Testis (tissue), 3 donors: ENCODE data around the gene SAYSD1. TPM values are rescaled to one million over a fixed set of nuclear protein-coding genes. Genes with fewer than 3 reads are reported as not detected.

Experiments
- DNase-seq: peaks from one replicate; pipeline ENCODE4 v3.0.0-alpha.2; 2019
- H3K27ac ChIP-seq, 2 donors: fragments of 200-600 bp; sonication (generic); one replicate each; pipeline ENCODE4 v1.5.1; 2019
- H3K27me3 ChIP-seq: fragments of 200-600 bp; sonication (generic); one replicate; pipeline ENCODE4 v1.5.1; 2019
- H3K36me3 ChIP-seq: fragments of 200-600 bp; sonication (generic); one replicate; pipeline ENCODE4 v1.5.1; 2017; ENCODE audit warnings: low read depth; ENCODE audit errors: missing control alignments
- H3K4me1 ChIP-seq: fragments of 200-600 bp; sonication (generic); one replicate; pipeline ENCODE4 v1.5.1; 2019
- H3K4me3 ChIP-seq, 2 donors: fragments of 200-600 bp; sonication (generic); one replicate each; pipeline ENCODE4 v1.5.1; 2017 to 2019
- H3K9me3 ChIP-seq: fragments of 200-600 bp; sonication (generic); one replicate; pipeline ENCODE4 v1.5.1; 2017
- CTCF ChIP-seq, 3 experiments: fragments of 450-650 bp in 2 of 3; fragments of 200-600 bp in 1 of 3; sonication (generic) in 1 of 3; IDR thresholded peaks; one replicate each; pipeline ENCODE4 v1.5.1; 2016 to 2019; ENCODE audit warnings: antibody characterized with exemption in 3 of 3, mild to moderate bottlenecking in 2 of 3, moderate library complexity in 1 of 3
- POLR2A ChIP-seq: fragments of 450-650 bp; IDR thresholded peaks from one replicate; pipeline ENCODE4 v1.6.1; 2017; ENCODE audit warnings: antibody characterized with exemption, mild to moderate bottlenecking, moderate library complexity
- WGBS, 2 donors: methylation state at CpG; one replicate each; pipeline ENCODE4 v1.1.5; 2018; 5-methylcytosine and 5-hydroxymethylcytosine counted together
- intact Hi-C: fragments of 100-400 bp; cut with DNase I; formaldehyde crosslinking; loops from one replicate; pipeline ENCODE4 v1.15.1; 2023; ENCODE audit warnings: low total_unique reads
- polyA plus RNA-seq: library from polyadenylated mRNA; stranded (reverse); fragments of 350-450 nt; fragmentation: Illumina TruSeq; extraction: RNeasy Lipid Tissue Mini Kit (QIAGEN cat#74804); gene quantifications from one replicate; pipeline ENCODE4 v1.2.3, GENCODE V29; 2014; ENCODE audit warnings: low read depth, low replicate concordance; ENCODE audit not compliant: insufficient read depth
- total RNA-seq, 2 donors: library from RNA; depleted of rRNA; stranded (reverse); fragments of >200 nt; gene quantifications; one replicate each; pipeline ENCODE4 v1.2.3, GENCODE V29; 2016

The SAYSD1 gene
- total and polyA plus RNA-seq, 3 donors from 2014 or later: 57.2 to 122 (median 68.4) TPM

GRCh38 chr6:39128832-39129231 is 13.8 kb upstream of the SAYSD1 start:
- Histone ChIP-seq H3K4me1 (no peaks in the 10 kb centered on the region), H3K27ac (no peak overlapping the region), H3K36me3 (no peaks in the 10 kb centered on the region), H3K9me3 (no peaks in the 10 kb centered on the region), H3K4me3 (no peak overlapping the region), H3K27me3 (no peaks in the 10 kb centered on the region)
- TF ChIP-seq POLR2A (no peak), CTCF (IDR thresholded peaks at IDR 0.05) (no peak)
- DNase-seq: no peak
- intact Hi-C loops: no loop called here

GRCh38 chr6:39128106-39128505 is 13.1 kb upstream of the SAYSD1 start:
- Histone ChIP-seq H3K27ac (no peak overlapping the region), H3K4me3 (no peak overlapping the region), H3K27me3 (no peaks in the 10 kb centered on the region), H3K9me3 (no peaks in the 10 kb centered on the region), H3K36me3 (no peaks in the 10 kb centered on the region), H3K4me1 (no peaks in the 10 kb centered on the region)
- WGBS, 2 donors: 63 to 69% methylated on average over 3 of the region's 3 CpGs
- intact Hi-C loops: no loop called here
- TF ChIP-seq POLR2A: no peak
- TF ChIP-seq CTCF (IDR thresholded peaks at IDR 0.05): no peak
- no peak for DNase-seq

- no peak for TF ChIP-seq CTCF (IDR thresholded peaks at IDR 0.05)
- intact Hi-C loops: no loop called here
Observed at GRCh38 chr6:39124114-39124513, 9.1 kb upstream of the SAYSD1 start.

GRCh38 chr6:39118921-39119320 is 3.9 kb upstream of the SAYSD1 start:
- DNase-seq: no peak
- no peak overlapping the region for H3K4me3 ChIP-seq
- no peaks in the 10 kb centered on the region for H3K36me3 ChIP-seq
- no peaks in the 10 kb centered on the region for H3K4me1 ChIP-seq
- intact Hi-C loops: no loop called here
- no peak overlapping the region for H3K27ac ChIP-seq
- TF ChIP-seq CTCF (IDR thresholded peaks at IDR 0.05) (no peak), POLR2A (no peak)
- WGBS, 2 donors: 82 to 94% methylated on average over 4 of the region's 4 CpGs
- H3K9me3 ChIP-seq: no peaks in the 10 kb centered on the region
- H3K27me3 ChIP-seq: no peaks in the 10 kb centered on the region

More at GRCh38 chr6:39124114-39124513, 9.1 kb upstream of the SAYSD1 start:
- DNase-seq: no peak
- Histone ChIP-seq H3K36me3 (no peaks in the 10 kb centered on the region), H3K4me1 (no peaks in the 10 kb centered on the region), H3K27me3 (no peaks in the 10 kb centered on the region), H3K27ac (no peak overlapping the region), H3K9me3 (no peaks in the 10 kb centered on the region), H3K4me3 (no peak overlapping the region)

- Histone ChIP-seq H3K4me3 (peak overlapping the region; percentile 75 to 83), H3K27ac (peak overlapping the region; percentile 89 to 97), H3K4me1 (no peaks in the 10 kb centered on the region), H3K36me3 (no peaks in the 10 kb centered on the region), H3K9me3 (no peaks in the 10 kb centered on the region), H3K27me3 (no peaks in the 10 kb centered on the region)
- 1 to 2% methylated on average over 11 of the region's 11 CpGs for WGBS, 2 donors
- intact Hi-C loops: no loop called here
- no peak for DNase-seq
- no peak for TF ChIP-seq CTCF (IDR thresholded peaks at IDR 0.05)
- TF ChIP-seq POLR2A: no peak
Observed at GRCh38 chr6:39114388-39114703, 640 bp downstream of the SAYSD1 start.
